B cell (primary cell): Measurements from ENCODE around the gene GALNT11. TPM values are rescaled to one million over a fixed set of nuclear protein-coding genes. Genes with fewer than 3 reads are reported as not detected.

Experiments
- ATAC-seq: fragments of 200-7000 bp; cut with Tn5 transposase; one replicate; pipeline ENCODE4 v1.10.0; 2021; ENCODE audit warnings: low read depth, mild to moderate bottlenecking, moderate number of reproducible peaks, moderate library complexity
- CTCF ChIA-PET: fragments of 350-600 bp; sonication (Branson Sonifier 250); formaldehyde crosslinking; loops from one replicate; lab custom pipeline; 2021; ENCODE audit warnings: antibody characterized with exemption, inconsistent platforms; lab: Charles Lee
- POLR2A ChIA-PET: fragments of 350-600 bp; sonication (Branson Sonifier 250); formaldehyde crosslinking; loops from one replicate; lab custom pipeline; 2021; ENCODE audit warnings: antibody characterized with exemption; lab: Charles Lee
- DNase-seq: peaks from one replicate; pipeline ENCODE4 v3.0.0; 2013
- H2AFZ ChIP-seq: 2 replicates; pipeline ENCODE4 v1.6.1; 2012; ENCODE audit warnings: mild to moderate bottlenecking, low read depth, low read length; ENCODE audit not compliant: insufficient read depth, poor library complexity, severe bottlenecking
- H3K27ac ChIP-seq, 2 donors: 1 replicate in 1 of 2; 2 replicates in 1 of 2; pipeline ENCODE4 v1.5.1; 2012 to 2013; ENCODE audit warnings: low read length in 2 of 2, mild to moderate bottlenecking in 2 of 2, moderate library complexity in 1 of 2
- H3K27me3 ChIP-seq, 4 experiments: fragments of 200-600 bp in 1 of 4; sonication (generic) in 1 of 4; replicated peaks in 1 of 4; 1 replicate in 2 of 4; 2 replicates in 2 of 4; pipeline versions ENCODE4 v1.6.1 to v1.7.0; 2013 to 2016; ENCODE audit warnings: low read length in 3 of 4, mild to moderate bottlenecking in 2 of 4, mixed read lengths in 1 of 4, moderate library complexity in 1 of 4; ENCODE audit not compliant: insufficient read depth in 4 of 4, control insufficient read depth in 3 of 4; ENCODE audit errors: control extremely low read depth in 1 of 4
- H3K36me3 ChIP-seq, 2 experiments: replicated peaks in 1 of 2; 1 replicate in 1 of 2; 2 replicates in 1 of 2; pipeline versions ENCODE4 v1.6.1 to v1.7.1; 2013; ENCODE audit warnings: low read length in 1 of 2; ENCODE audit not compliant: insufficient read depth in 2 of 2, control insufficient read depth in 1 of 2; ENCODE audit errors: control extremely low read depth in 1 of 2, extremely low read depth in 1 of 2
- H3K4me1 ChIP-seq, 2 donors: fragments of 200-600 bp in 1 of 2; sonication (generic) in 1 of 2; 1 replicate in 1 of 2; 2 replicates in 1 of 2; pipeline versions ENCODE4 v1.5.1 to v1.6.1; 2013 to 2017; ENCODE audit warnings: low read length in 2 of 2; ENCODE audit not compliant: control insufficient read depth in 2 of 2, insufficient read depth in 2 of 2
- H3K4me2 ChIP-seq: replicated peaks from 2 replicates; pipeline ENCODE3; 2012; ENCODE audit warnings: mild to moderate bottlenecking, low read depth, low read length; ENCODE audit not compliant: poor library complexity, severe bottlenecking
- H3K4me3 ChIP-seq, 5 experiments: fragments of 200-600 bp in 1 of 5; sonication (generic) in 1 of 5; 1 replicate in 3 of 5; 2 replicates in 2 of 5; pipeline versions ENCODE4 v1.5.1 to v1.7.0; 2011 to 2016; ENCODE audit warnings: low read length in 4 of 5, mild to moderate bottlenecking in 4 of 5, low read depth in 2 of 5, control low read depth in 1 of 5, moderate library complexity in 1 of 5; ENCODE audit not compliant: insufficient read depth in 1 of 5; ENCODE audit errors: control extremely low read depth in 1 of 5, extremely low read depth in 1 of 5
- H3K79me2 ChIP-seq: fragments of 200-600 bp; sonication (generic); one replicate; pipeline ENCODE4 v1.6.0; 2016; ENCODE audit warnings: low read length; ENCODE audit not compliant: control insufficient read depth, insufficient read depth
- H3K9ac ChIP-seq: fragments of 200-600 bp; sonication (generic); 2 replicates; pipeline ENCODE4 v1.6.1; 2017; ENCODE audit warnings: mild to moderate bottlenecking, low read length, moderate library complexity
- H3K9me3 ChIP-seq, 3 donors: one replicate each; pipeline versions ENCODE4 v1.6.1 to v1.7.1; 2013; ENCODE audit warnings: low read length in 2 of 3; ENCODE audit not compliant: control insufficient read depth in 2 of 3, insufficient read depth in 1 of 3; ENCODE audit errors: control extremely low read depth in 1 of 3
- H4K20me1 ChIP-seq: 2 replicates; pipeline ENCODE4 v1.6.0; 2012; ENCODE audit warnings: mild to moderate bottlenecking, low read length; ENCODE audit not compliant: insufficient read depth, control insufficient read depth, poor library complexity, severe bottlenecking
- H3K27ac Mint-ChIP-seq: one replicate; pipeline ENCODE4 v1.8.0; 2021; ENCODE audit warnings: mixed read lengths
- H3K27me3 Mint-ChIP-seq: one replicate; pipeline ENCODE4 v1.8.0; 2021; ENCODE audit warnings: mixed read lengths
- H3K4me1 Mint-ChIP-seq: one replicate; pipeline ENCODE4 v1.8.0; 2021; ENCODE audit warnings: mixed read lengths
- H3K4me3 Mint-ChIP-seq: one replicate; pipeline ENCODE4 v1.8.0; 2021; ENCODE audit warnings: mixed read lengths
- H3K9me3 Mint-ChIP-seq: one replicate; pipeline ENCODE4 v1.8.0; 2022; ENCODE audit warnings: mixed read lengths; ENCODE audit not compliant: insufficient read depth
- EZH2 ChIP-seq: IDR thresholded peaks from 2 replicates; pipeline ENCODE4 v1.6.1; 2012; ENCODE audit warnings: borderline replicate concordance, low read depth, mild to moderate bottlenecking, moderate library complexity, low read length; ENCODE audit not compliant: insufficient read depth, poor library complexity, severe bottlenecking
- WGBS: methylation state at CpG from one replicate; pipeline ENCODE4 v1.1.5; 2013; ENCODE audit warnings: missing lambda C conversion rate; ENCODE audit not compliant: insufficient coverage; 5-methylcytosine and 5-hydroxymethylcytosine counted together
- intact Hi-C: fragments of 100-400 bp; cut with micrococcal nuclease; formaldehyde crosslinking; loops from one replicate; pipeline ENCODE4 v1.10.0; 2022
- polyA plus RNA-seq: library from polyadenylated mRNA; depleted of rRNA; stranded (reverse); fragments of >200 nt; gene quantifications from 2 replicates; pipeline ENCODE4 v1.2.3, GENCODE V29; 2012
- small RNA-seq: library from RNA; depleted of rRNA; stranded (forward); fragments of <200 nt; gene quantifications from one replicate; pipeline ENCODE3, GENCODE V24; 2012; ENCODE audit warnings: low replicate concordance, low read depth; ENCODE audit not compliant: insufficient read length
- total RNA-seq, 2 donors: library from RNA; stranded (reverse); fragments of 120-200 nt in 1 of 2; gene quantifications; 1 replicate in 1 of 2; 2 replicates in 1 of 2; pipeline versions ENCODE4 v1.2.3 to v1.2.4, GENCODE V29; 2013 to 2022
- TF ChIP-seq, protein P1 (sequence below): fragments of 200-600 bp; IDR thresholded peaks from one replicate; pipeline ENCODE4 v1.8.0; 2022; ENCODE audit warnings: antibody characterized with exemption, mild to moderate bottlenecking

GALNT11 gene
- total and polyA plus RNA-seq, 2 donors (not counting 1 experiment from before 2014, with no cell fraction given), result 13.8 to 14.5 TPM

DNA sequence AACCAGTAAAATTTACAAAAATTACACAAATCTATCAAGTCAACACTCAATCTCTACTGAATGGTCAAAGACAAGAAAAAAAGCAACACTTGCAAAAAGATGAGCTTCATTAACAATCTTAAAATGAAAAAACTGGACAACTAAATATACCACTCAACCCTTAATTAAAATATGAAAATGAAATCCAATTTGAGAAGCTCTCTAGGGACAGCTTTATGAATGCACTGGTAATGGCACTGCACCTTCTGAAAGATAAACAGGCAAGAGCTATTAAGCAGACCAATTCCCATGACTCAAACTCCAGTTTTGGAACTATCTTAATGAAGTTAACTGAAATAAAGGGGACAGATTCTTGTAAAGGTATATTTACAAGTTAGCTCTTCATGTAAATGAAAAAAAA is 135.7 kb downstream of the GALNT11 start:
- no peak overlapping the region for H3K9ac ChIP-seq
- H3K4me1 ChIP-seq, result peaks cover 29 to 31% of the 10 kb centered on the region in 2 donors
- no peak overlapping the region for H3K4me3 Mint-ChIP-seq
- H3K9me3 ChIP-seq, result no peaks in the 10 kb centered on the region
- no peak overlapping the region for H3K4me3 ChIP-seq
- no peak for TF ChIP-seq EZH2
- TF ChIP-seq, protein P1, sequence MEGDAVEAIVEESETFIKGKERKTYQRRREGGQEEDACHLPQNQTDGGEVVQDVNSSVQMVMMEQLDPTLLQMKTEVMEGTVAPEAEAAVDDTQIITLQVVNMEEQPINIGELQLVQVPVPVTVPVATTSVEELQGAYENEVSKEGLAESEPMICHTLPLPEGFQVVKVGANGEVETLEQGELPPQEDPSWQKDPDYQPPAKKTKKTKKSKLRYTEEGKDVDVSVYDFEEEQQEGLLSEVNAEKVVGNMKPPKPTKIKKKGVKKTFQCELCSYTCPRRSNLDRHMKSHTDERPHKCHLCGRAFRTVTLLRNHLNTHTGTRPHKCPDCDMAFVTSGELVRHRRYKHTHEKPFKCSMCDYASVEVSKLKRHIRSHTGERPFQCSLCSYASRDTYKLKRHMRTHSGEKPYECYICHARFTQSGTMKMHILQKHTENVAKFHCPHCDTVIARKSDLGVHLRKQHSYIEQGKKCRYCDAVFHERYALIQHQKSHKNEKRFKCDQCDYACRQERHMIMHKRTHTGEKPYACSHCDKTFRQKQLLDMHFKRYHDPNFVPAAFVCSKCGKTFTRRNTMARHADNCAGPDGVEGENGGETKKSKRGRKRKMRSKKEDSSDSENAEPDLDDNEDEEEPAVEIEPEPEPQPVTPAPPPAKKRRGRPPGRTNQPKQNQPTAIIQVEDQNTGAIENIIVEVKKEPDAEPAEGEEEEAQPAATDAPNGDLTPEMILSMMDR, result no peak
- H3K9me3 Mint-ChIP-seq, result no peaks in the 10 kb centered on the region
- H3K79me2 ChIP-seq, result no peaks in the 10 kb centered on the region
- no peak overlapping the region for H3K4me2 ChIP-seq
- ChIA-PET CTCF (interaction anchor here (0.6 to 1.8 kb wide), 2 partner anchors 17 to 380 kb away, joined by 3 to 4 read pairs; no protein-coding TSS in a partner anchor), POLR2A (interaction anchor here (0.7 kb wide), 1 partner anchor 222 kb away, joined by 3 read pairs; no protein-coding TSS in a partner anchor)
- peak overlapping the region; percentile 29 for H3K27ac Mint-ChIP-seq
- no peak for DNase-seq
- H2AFZ ChIP-seq, result no peak overlapping the region
- peaks cover 3 to 48% of the 10 kb centered on the region in 2 experiments for H3K36me3 ChIP-seq
- H3K4me1 Mint-ChIP-seq, result peaks cover 40% of the 10 kb centered on the region
- intact Hi-C loops, result no loop called here
- H3K27ac ChIP-seq, result peak overlapping the region in 1 of 2 donors; percentile 11
- H4K20me1 ChIP-seq, result no peaks in the 10 kb centered on the region
- H3K27me3 Mint-ChIP-seq, result no peaks in the 10 kb centered on the region
- ATAC-seq, result no peak
- H3K27me3 ChIP-seq, result no peaks in the 10 kb centered on the region

- Histone ChIP-seq H3K4me2 (no peak overlapping the region), H4K20me1 (no peaks in the 10 kb centered on the region)
- H3K4me3 Mint-ChIP-seq, result no peak overlapping the region
These were observed 136.8 kb downstream of the GALNT11 start for GRCh38 chr7:152162287-152162686.

More at GRCh38 chr7:152162287-152162686, 136.8 kb downstream of the GALNT11 start:
- H3K27ac Mint-ChIP-seq, result peak overlapping the region; percentile 17
- Histone ChIP-seq H3K36me3 (peaks cover 2 to 51% of the 10 kb centered on the region in 2 experiments), H2AFZ (no peak overlapping the region), H3K79me2 (no peaks in the 10 kb centered on the region), H3K27ac (no peak overlapping the region), H3K9ac (no peak overlapping the region), H3K27me3 (no peaks in the 10 kb centered on the region), H3K4me1 (peaks cover 29 to 31% of the 10 kb centered on the region in 2 donors), H3K9me3 (no peaks in the 10 kb centered on the region), H3K4me3 (no peak overlapping the region)
- CTCF ChIA-PET, result interaction anchor here (1.8 kb wide), 1 partner anchor 381 kb away, joined by 4 read pairs; no protein-coding TSS in a partner anchor
- H3K27me3 Mint-ChIP-seq, result no peaks in the 10 kb centered on the region
- DNase-seq (no peak), ATAC-seq (no peak)
- intact Hi-C loops, result no loop called here
- no peaks in the 10 kb centered on the region for H3K9me3 Mint-ChIP-seq
- POLR2A ChIA-PET, result no interaction called here
- TF ChIP-seq EZH2, result no peak
- peaks cover 37% of the 10 kb centered on the region for H3K4me1 Mint-ChIP-seq
- WGBS, result no CpG with 5 or more reads among the region's 6 CpGs

Small RNA genes within 50 kb of the gene (small RNA-seq; reads per million reads assigned to genes)
- not detected for gene RF00017

Other genes starting within 250 kb of the GALNT11 start
- 51.8 and 56.3 TPM in 2 replicates for gene PRKAG2, start 148.6 kb upstream of the GALNT11 start, total RNA-seq
- gene PRKAG2, start 148.6 kb upstream of the GALNT11 start, polyA plus RNA-seq, result 22.1 and 26.2 TPM in 2 replicates
- gene GALNTL5, start 69.2 kb upstream of the GALNT11 start, total RNA-seq, result not detected in 2 replicates
- not detected in 2 replicates for gene GALNTL5, start 69.2 kb upstream of the GALNT11 start, polyA plus RNA-seq